Spleen (tissue), 7 donors: ENCODE measurements around the gene RNFT2.

Source experiments
- CTCF ChIP-seq, 11 experiments: fragments of 200-600 bp in 7 of 11; fragments of 450-650 bp in 4 of 11; sonication (generic) in 4 of 11; IDR thresholded peaks in 8 of 11; conservative IDR thresholded peaks in 3 of 11; 1 replicate in 7 of 11; 2 replicates in 4 of 11; pipeline versions ENCODE4 v1.4.0 to v1.8.0; 2016 to 2021; ENCODE audit warnings: antibody characterized with exemption in 11 of 11, inconsistent platforms in 4 of 11, mild to moderate bottlenecking in 1 of 11
- POLR2A ChIP-seq, 3 donors: fragments of 450-650 bp; IDR thresholded peaks; one replicate each; pipeline ENCODE4 v1.5.1; 2017; ENCODE audit warnings: antibody characterized with exemption in 3 of 3, mild to moderate bottlenecking in 1 of 3
- donor health status: DM: no; HTN: no; CAD: no; lungs with moderate emphysema.
- donor health status: DM: no; HTN: no; CAD: no.
- donor health status: DM: no; HTN: no; CAD: no.

GRCh38 chr12:116714175-116714574, 23.9 kb upstream of the RNFT2 start:
- TF ChIP-seq CTCF (IDR thresholded peaks at IDR 0.05 in 8 of 11, conservative IDR thresholded peaks at IDR 0.05 in 3 of 11) (no peak), POLR2A (IDR thresholded peaks at IDR 0.05) (no peak)
